OCI-LY3 (cell line): ENCODE results near the gene KPNA4.

ENCODE experiments used
- H2AFZ ChIP-seq: fragments of 200-600, 300-600 bp; shearing (Covaris generic); 2 replicates; pipeline ENCODE4 v1.6.0; 2014; ENCODE audit warnings: antibody characterized with exemption, low read depth, low read length
- H3K27ac ChIP-seq: fragments of 200-600, 300-600 bp; sonication (generic); 2 replicates; pipeline ENCODE4 v1.5.1; 2014; ENCODE audit warnings: mild to moderate bottlenecking, low read length, moderate library complexity, mixed read lengths
- H3K27me3 ChIP-seq: fragments of 200-600, 300-600 bp; sonication (generic); 2 replicates; pipeline ENCODE4 v1.6.1; 2014; ENCODE audit warnings: low read depth, low read length, mixed read lengths
- H3K36me3 ChIP-seq: fragments of 200-600, 300-600 bp; sonication (generic); replicated peaks from 2 replicates; pipeline ENCODE3; 2014; ENCODE audit warnings: low read depth, low read length, mixed read lengths
- H3K4me1 ChIP-seq: fragments of 300-600, 200-600 bp; sonication (generic); 2 replicates; pipeline ENCODE4 v1.6.1; 2014; ENCODE audit warnings: low read length, mixed read lengths
- H3K4me2 ChIP-seq: fragments of 200-600, 300-600 bp; sonication (generic); 2 replicates; pipeline ENCODE4 v1.6.1; 2014; ENCODE audit warnings: low read length, mixed read lengths
- H3K4me3 ChIP-seq: fragments of 300-600, 200-600 bp; sonication (generic); 2 replicates; pipeline ENCODE4 v1.5.1; 2014; ENCODE audit warnings: antibody characterized with exemption, mild to moderate bottlenecking, low read length, moderate library complexity
- H3K79me2 ChIP-seq: fragments of 300-600, 200-600 bp; shearing (Covaris generic); 2 replicates; pipeline ENCODE4 v1.6.1; 2014; ENCODE audit warnings: mild to moderate bottlenecking, low read length, mixed read lengths
- H3K9ac ChIP-seq: fragments of 300-600, 200-600 bp; shearing (Covaris generic); 2 replicates; pipeline ENCODE4 v1.6.0; 2014; ENCODE audit warnings: mild to moderate bottlenecking, low read length, moderate library complexity
- H3K9me3 ChIP-seq: fragments of 200-600, 300-600 bp; shearing (Covaris generic); 2 replicates; pipeline ENCODE4 v1.6.1; 2014; ENCODE audit warnings: low read length, mixed read lengths; ENCODE audit not compliant: insufficient read depth
- H4K20me1 ChIP-seq: fragments of 200-600, 300-600 bp; sonication (generic); 2 replicates; pipeline ENCODE4 v1.6.1; 2016; ENCODE audit warnings: low read length, mixed read lengths; ENCODE audit not compliant: insufficient read depth
- CTCF ChIP-seq: fragments of 200-600, 300-600 bp; sonication (generic); IDR thresholded peaks from 2 replicates; pipeline ENCODE4 v1.5.1; 2014; ENCODE audit warnings: antibody characterized with exemption, low read length, low read depth
- EZH2phosphoT487 ChIP-seq: fragments of 200-600 bp; shearing (Covaris generic); IDR thresholded peaks from 2 replicates; pipeline ENCODE4 v1.6.1; 2018; ENCODE audit warnings: antibody characterized with exemption, mixed run types, low read depth

KPNA4 gene

GRCh38 chr3:160464971-160465370 lies 100.4 kb downstream of the KPNA4 start:
- H3K4me1 ChIP-seq: no peaks in the 10 kb centered on the region
- no peaks in the 10 kb centered on the region for H3K27me3 ChIP-seq
- no peak overlapping the region for H3K4me3 ChIP-seq
- H3K36me3 ChIP-seq: no peaks in the 10 kb centered on the region
- no peak overlapping the region for H2AFZ ChIP-seq
- no peaks in the 10 kb centered on the region for H3K9me3 ChIP-seq
- no peak overlapping the region for H3K27ac ChIP-seq
- H3K79me2 ChIP-seq: no peaks in the 10 kb centered on the region
- no peaks in the 10 kb centered on the region for H4K20me1 ChIP-seq
- H3K4me2 ChIP-seq: no peak overlapping the region
- TF ChIP-seq CTCF (no peak), EZH2phosphoT487 (no peak)
- H3K9ac ChIP-seq: no peak overlapping the region

- no peaks in the 10 kb centered on the region for H3K79me2 ChIP-seq
- TF ChIP-seq CTCF (no peak), EZH2phosphoT487 (no peak)
These were observed 101.0 kb downstream of the KPNA4 start for GRCh38 chr3:160464321-160464720.

GRCh38 chr3:160460033-160460432 lies 105.3 kb downstream of the KPNA4 start:
- H3K4me1 ChIP-seq: no peaks in the 10 kb centered on the region
- H3K27ac ChIP-seq: no peak overlapping the region
- H2AFZ ChIP-seq: no peak overlapping the region

More at GRCh38 chr3:160464321-160464720, 101.0 kb downstream of the KPNA4 start:
- H3K4me1 ChIP-seq: no peaks in the 10 kb centered on the region
- no peak overlapping the region for H3K4me2 ChIP-seq
- no peak overlapping the region for H3K9ac ChIP-seq
- H3K36me3 ChIP-seq: no peaks in the 10 kb centered on the region
- H3K4me3 ChIP-seq: no peak overlapping the region
- H3K27ac ChIP-seq: no peak overlapping the region
- no peaks in the 10 kb centered on the region for H3K27me3 ChIP-seq
- no peaks in the 10 kb centered on the region for H4K20me1 ChIP-seq
- no peak overlapping the region for H2AFZ ChIP-seq
- H3K9me3 ChIP-seq: no peaks in the 10 kb centered on the region

GRCh38 chr3:160459450-160459970 lies 105.9 kb downstream of the KPNA4 start:
- no peak overlapping the region for H2AFZ ChIP-seq
- no peaks in the 10 kb centered on the region for H3K4me1 ChIP-seq
- H3K36me3 ChIP-seq: no peaks in the 10 kb centered on the region
- H3K4me2 ChIP-seq: no peak overlapping the region
- H3K4me3 ChIP-seq: no peak overlapping the region
- H4K20me1 ChIP-seq: no peaks in the 10 kb centered on the region
- no peak overlapping the region for H3K9ac ChIP-seq
- TF ChIP-seq CTCF (no peak), EZH2phosphoT487 (no peak)
- no peak overlapping the region for H3K27ac ChIP-seq
- H3K27me3 ChIP-seq: no peaks in the 10 kb centered on the region
- no peaks in the 10 kb centered on the region for H3K79me2 ChIP-seq
- H3K9me3 ChIP-seq: no peaks in the 10 kb centered on the region

More at GRCh38 chr3:160460033-160460432, 105.3 kb downstream of the KPNA4 start:
- no peak for TF ChIP-seq CTCF
- TF ChIP-seq EZH2phosphoT487: no peak
- H3K36me3 ChIP-seq: no peaks in the 10 kb centered on the region
- H3K9me3 ChIP-seq: no peaks in the 10 kb centered on the region
- H3K9ac ChIP-seq: no peak overlapping the region
- H3K79me2 ChIP-seq: no peaks in the 10 kb centered on the region
- no peak overlapping the region for H3K4me3 ChIP-seq
- no peaks in the 10 kb centered on the region for H3K27me3 ChIP-seq
- no peaks in the 10 kb centered on the region for H4K20me1 ChIP-seq
- no peak overlapping the region for H3K4me2 ChIP-seq
